Measurements from ENCODE around the gene GRIK4.

- TF ChIP-seq SUZ12 (IDR thresholded peaks at IDR 0.05; ENCODE audit: extremely low read depth, insufficient read depth, insufficient read length) (no peak), YY1 (IDR thresholded peaks at IDR 0.05; ENCODE audit: insufficient read depth, insufficient read length) (no peak), ZNF274 (IDR thresholded peaks at IDR 0.05; ENCODE audit: low read depth, low read length) (no peak)
Observed at GRCh38 chr11:120719348-120719747, 207.8 kb downstream of the GRIK4 start.

All from NT2/D1 (cell line).